NCI-H1417 (cell line): ENCODE results near the gene ERC2.

ENCODE experiments used
- DNase-seq, 3 experiments: peaks; one replicate each; lab custom pipeline; 2025; lab: John Stamatoyannopoulos, UW

Gene ERC2

DNA sequence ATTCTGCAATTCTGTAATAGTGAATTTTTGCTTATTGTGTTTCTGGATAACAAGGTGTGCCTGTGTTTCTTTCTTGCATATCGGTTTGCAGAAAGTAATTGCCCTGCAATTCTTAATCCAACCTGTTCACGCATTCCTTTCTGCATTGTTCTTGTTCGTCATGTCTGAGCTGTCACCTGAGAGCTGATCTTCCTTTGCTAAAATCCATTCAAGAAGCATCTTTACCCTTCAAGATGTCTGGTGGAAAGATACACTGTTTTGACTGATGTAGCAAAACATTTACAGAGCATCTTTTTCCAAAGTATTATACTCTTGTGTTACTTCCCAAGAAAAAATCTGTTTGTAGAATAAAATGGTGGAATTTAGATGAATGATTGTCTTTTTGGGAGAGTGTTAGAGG, 822.1 kb downstream of the ERC2 start:
- no peak for DNase-seq

DNA sequence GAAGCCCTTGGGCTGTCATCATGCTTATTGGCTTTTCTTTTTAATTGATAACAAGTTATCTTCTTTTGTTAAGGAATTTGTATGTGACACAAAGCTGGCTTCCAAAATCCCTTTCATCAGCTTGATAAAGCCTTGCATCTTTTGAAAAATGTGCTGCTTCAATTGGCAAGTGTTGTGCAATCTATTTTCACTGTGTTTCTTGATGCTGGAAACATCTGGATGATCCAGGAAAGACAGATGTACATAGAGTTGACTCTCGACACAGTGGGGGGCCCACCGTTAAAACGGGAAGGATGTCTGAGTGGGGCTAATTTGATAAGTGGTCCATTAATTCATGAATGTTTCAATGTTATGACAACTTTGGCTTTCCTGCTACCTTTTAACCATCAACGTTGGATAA, 822.8 kb downstream of the ERC2 start:
- DNase-seq = peak in 2 of 3 experiments; percentile 6 to 10

DNA sequence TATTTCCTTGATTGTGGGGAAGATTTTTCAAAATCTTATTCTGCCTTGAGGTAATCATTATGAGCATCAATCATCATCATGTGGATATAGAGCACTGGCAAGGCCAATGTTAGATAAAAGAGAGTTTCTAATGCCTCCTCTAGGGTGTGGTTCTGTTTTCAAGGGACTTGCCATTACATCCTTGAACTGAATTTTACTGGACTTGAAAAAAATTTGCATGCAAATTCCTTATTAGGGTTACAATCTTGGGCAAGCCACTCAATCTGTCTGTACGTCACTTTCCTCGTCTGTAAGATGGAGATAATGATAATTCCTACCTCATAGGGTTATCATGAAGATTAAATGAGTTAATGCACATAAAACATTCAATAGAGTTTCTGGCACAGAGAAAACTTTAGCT, 825.0 kb downstream of the ERC2 start:
- no peak for DNase-seq

DNA sequence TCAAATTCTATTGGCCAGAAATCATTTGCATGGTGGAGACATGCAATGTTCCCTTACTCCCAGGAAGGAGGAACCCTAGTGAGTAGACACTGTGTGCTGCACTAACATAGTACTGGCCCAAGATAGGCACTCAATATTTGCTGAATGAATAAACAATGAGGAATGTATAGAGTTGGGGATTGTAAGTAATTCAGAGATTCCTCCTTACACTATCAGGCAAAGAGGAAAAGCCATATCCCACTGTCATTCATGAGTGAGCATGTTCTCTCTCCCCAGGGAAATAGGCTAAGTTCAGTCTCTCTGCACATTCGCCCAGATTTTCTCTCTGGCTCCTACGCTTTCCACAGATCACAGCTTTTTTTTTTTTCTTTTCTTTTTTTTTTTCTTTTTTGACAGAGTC, 826.3 kb downstream of the ERC2 start:
- DNase-seq = no peak

- no peak for DNase-seq
Measured at GRCh38 chr3:55639896-55640765, 828.1 kb downstream of the ERC2 start.

DNA sequence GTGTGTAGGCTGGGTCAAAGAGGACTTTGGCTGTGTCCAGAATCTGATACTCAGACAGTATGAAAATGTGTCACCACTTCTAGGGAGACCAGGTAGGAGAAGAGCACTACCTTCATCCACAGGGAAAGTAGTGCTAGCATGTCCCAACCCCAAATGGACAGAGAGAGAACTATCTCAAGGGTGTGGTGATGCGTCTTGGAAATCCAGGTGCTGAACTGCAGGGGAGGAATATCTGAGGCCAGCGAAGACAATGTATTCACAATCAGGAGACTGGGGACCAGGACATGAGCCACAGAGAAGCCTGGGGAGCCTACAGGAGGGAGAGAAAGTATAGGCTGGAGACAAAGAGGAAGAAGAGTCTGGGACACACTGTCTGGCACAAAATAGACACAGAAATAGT, 829.1 kb downstream of the ERC2 start:
- DNase-seq = no peak

- no peak for DNase-seq
Measured at GRCh38 chr3:55637906-55638638, 830.2 kb downstream of the ERC2 start.

- no peak for DNase-seq
Measured at GRCh38 chr3:55636300-55637195, 831.7 kb downstream of the ERC2 start.

DNA sequence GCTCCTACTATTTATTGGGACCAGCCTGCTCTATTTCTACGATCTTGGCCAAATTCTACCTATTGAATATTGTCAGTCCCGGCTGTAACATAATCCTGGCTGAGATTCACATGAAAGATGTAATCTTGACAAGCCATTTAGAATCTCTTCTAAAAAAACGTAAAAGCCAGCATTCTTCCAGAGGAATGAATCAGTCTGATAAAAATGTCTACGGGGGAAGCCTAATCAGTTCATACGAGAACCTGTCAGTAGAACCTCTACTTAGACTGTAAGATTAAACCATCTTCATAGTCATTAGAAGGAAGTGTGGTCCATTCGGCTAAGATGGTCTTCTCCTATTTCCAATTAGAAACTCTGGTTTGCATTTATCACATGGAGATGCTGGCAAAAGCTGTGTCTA, 833.9 kb downstream of the ERC2 start:
- DNase-seq = no peak

DNA sequence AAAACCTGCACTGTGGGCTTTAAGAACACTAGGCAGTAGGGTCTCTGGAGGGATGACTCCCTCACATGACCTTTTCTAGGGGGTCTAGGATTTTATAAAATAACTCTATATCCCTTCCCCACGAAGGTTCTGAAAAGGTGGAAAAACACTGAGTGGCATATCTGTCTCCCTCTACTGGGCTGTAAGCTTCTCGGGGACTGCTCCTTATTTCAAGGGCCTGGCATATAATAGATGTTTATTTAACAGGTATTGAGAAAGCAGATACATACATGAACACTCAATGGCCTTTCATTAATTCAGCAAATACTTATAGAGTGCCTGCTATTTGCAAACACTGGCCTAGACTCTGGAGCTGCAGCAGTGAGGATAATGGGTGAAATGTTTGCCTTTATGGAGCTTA, 834.9 kb downstream of the ERC2 start:
- no peak for DNase-seq

GRCh38 chr3:55631766-55632331, 836.4 kb downstream of the ERC2 start:
- peak in 1 of 3 experiments; percentile 4 for DNase-seq

GRCh38 chr3:55630921-55631299, 837.4 kb downstream of the ERC2 start:
- no peak for DNase-seq

- no peak for DNase-seq
Measured at GRCh38 chr3:55630280-55630920, 837.9 kb downstream of the ERC2 start.

GRCh38 chr3:55629432-55629831, 838.8 kb downstream of the ERC2 start:
- peak in 1 of 3 experiments; percentile 1 for DNase-seq

- no peak for DNase-seq
Measured at GRCh38 chr3:55626279-55626665, 842.0 kb downstream of the ERC2 start.

GRCh38 chr3:55624238-55624637, 844.0 kb downstream of the ERC2 start:
- no peak for DNase-seq

DNA sequence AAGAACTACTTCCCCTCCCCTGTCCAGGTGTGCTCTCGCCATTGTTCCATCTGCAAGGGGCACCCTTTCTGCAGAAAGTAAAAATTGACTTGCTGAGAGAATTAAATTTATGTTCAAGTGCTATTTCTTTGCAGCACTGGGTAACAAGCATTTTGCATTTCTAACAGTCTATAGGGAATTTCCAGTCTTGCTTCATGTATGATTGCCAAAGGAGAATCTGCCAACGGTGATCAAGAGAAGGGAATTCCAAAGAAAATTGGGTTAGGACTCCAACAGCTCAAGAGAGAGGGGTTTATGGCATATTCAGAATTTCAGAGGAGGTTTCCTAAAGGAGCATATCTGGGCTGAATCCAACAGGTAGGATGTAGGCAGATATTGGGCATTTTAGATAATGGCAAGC, 844.5 kb downstream of the ERC2 start:
- no peak for DNase-seq

DNA sequence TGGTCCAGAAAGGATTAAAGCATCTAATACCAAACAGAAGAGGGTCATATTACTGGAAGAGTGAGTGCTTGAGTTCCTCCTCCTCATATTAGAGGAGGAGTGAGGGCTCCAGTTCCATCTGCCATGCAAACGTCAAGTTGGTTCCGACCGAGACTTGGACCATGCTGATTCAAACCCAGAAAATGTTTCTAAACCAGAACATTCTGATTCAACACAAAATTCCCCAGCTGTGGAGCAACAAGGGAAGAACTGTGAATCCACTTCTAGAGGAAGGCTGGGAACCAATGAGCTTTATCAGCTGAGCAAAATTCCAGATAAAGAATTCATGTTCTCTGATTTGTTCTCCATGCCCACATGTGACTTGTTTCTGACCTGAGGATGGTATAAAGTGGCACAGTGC, 845.5 kb downstream of the ERC2 start:
- DNase-seq = no peak

- DNase-seq = no peak
Measured at GRCh38 chr3:55622116-55622515, 846.2 kb downstream of the ERC2 start.

GRCh38 chr3:55621648-55622047, 846.6 kb downstream of the ERC2 start:
- no peak for DNase-seq

DNA sequence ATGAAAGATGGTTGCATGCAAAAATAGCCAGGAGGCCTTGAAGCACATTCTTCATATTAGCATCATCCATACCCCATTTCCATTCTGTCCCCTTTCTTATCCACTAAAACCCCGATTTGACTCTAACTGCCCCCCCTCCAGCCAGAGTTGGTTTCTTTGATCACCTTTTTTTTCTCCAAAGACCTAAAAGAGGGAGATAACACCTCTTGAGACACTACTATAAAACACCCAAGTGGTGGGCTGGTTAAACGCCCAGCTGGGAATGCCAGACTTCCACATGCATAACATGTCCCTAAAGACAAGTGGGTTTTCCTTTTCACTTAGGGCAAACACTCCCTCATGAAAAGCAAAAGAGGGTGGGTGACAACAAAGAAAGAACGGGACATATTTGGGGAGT, 847.2 kb downstream of the ERC2 start:
- DNase-seq = no peak
